ENCODE data around the gene PSIP1.

The PSIP1 gene

GRCh38 chr9:15482146-15482545 is 28.6 kb downstream of the PSIP1 start:
- Histone ChIP-seq H3K27ac (ENCODE audit: extremely low read depth, low read depth, low read length) (no peak overlapping the region), H3K36me3 (ENCODE audit: control insufficient read depth in 2 of 2, insufficient read depth in 1 of 2, low read length in 2 of 2) (peaks cover 43 to 78% of the 10 kb centered on the region in 2 experiments), H3K4me3 (ENCODE audit: low read depth, low read length) (no peak overlapping the region), H3K4me1 (ENCODE audit: control insufficient read depth, insufficient read depth, low read length) (no peaks in the 10 kb centered on the region), H3K9me3 (ENCODE audit: control insufficient read depth, insufficient read depth, low read depth, low read length) (no peaks in the 10 kb centered on the region)
- POLR2A ChIA-PET = no interaction called here
- TF ChIP-seq ZNF311 (tag by site-specific recombination; IDR thresholded peaks at IDR 0.05; ENCODE audit: borderline replicate concordance) (no peak), ZNF280C (tag by site-specific recombination; IDR thresholded peaks at IDR 0.05) (no peak), ZNF555 (tag by site-specific recombination; conservative IDR thresholded peaks at IDR 0.05) (no peak)
- CTCF ChIA-PET = no interaction called here

- ChIA-PET POLR2A (no interaction called here), CTCF (no interaction called here)
- Histone ChIP-seq H3K27ac (ENCODE audit: extremely low read depth, low read depth, low read length) (no peak overlapping the region), H3K4me1 (ENCODE audit: control insufficient read depth, insufficient read depth, low read length) (no peaks in the 10 kb centered on the region), H3K9me3 (ENCODE audit: control insufficient read depth, insufficient read depth, low read depth, low read length) (no peaks in the 10 kb centered on the region), H3K36me3 (ENCODE audit: control insufficient read depth in 2 of 2, insufficient read depth in 1 of 2, low read length in 2 of 2) (peaks cover 37 to 72% of the 10 kb centered on the region in 2 experiments), H3K4me3 (ENCODE audit: low read depth, low read length) (no peak overlapping the region)
- TF ChIP-seq ZNF211 (tag by site-specific recombination; IDR thresholded peaks at IDR 0.05; ENCODE audit: low read depth) (no peak), ZNF704 (tag by site-specific recombination; IDR thresholded peaks at IDR 0.05) (no peak)
Observed at GRCh38 chr9:15480028-15480427, 30.7 kb downstream of the PSIP1 start.

GRCh38 chr9:15475923-15476536 is 34.7 kb downstream of the PSIP1 start:
- Histone ChIP-seq H3K36me3 (ENCODE audit: control insufficient read depth in 2 of 2, insufficient read depth in 1 of 2, low read length in 2 of 2) (peaks cover 31 to 71% of the 10 kb centered on the region in 2 experiments), H3K4me1 (ENCODE audit: control insufficient read depth, insufficient read depth, low read length) (no peaks in the 10 kb centered on the region), H3K9me3 (ENCODE audit: control insufficient read depth, insufficient read depth, low read depth, low read length) (no peaks in the 10 kb centered on the region), H3K27ac (ENCODE audit: extremely low read depth, low read depth, low read length) (no peak overlapping the region), H3K4me3 (ENCODE audit: low read depth, low read length) (no peak overlapping the region)
- TF ChIP-seq ZBTB21 (tag by site-specific recombination; IDR thresholded peaks at IDR 0.05) (no peak), MZF1 (tag by site-specific recombination; IDR thresholded peaks at IDR 0.05; ENCODE audit: borderline replicate concordance) (no peak), ZNF311 (tag by site-specific recombination; IDR thresholded peaks at IDR 0.05; ENCODE audit: borderline replicate concordance) (no peak), ZNF555 (tag by site-specific recombination; conservative IDR thresholded peaks at IDR 0.05) (no peak), PRDM1 (tag by site-specific recombination; IDR thresholded peaks at IDR 0.05) (no peak), ZNF488 (tag by site-specific recombination; IDR thresholded peaks at IDR 0.05) (no peak), ZNF621 (tag by site-specific recombination; IDR thresholded peaks at IDR 0.05) (no peak), ZSCAN30 (tag by site-specific recombination; IDR thresholded peaks at IDR 0.05) (no peak), ZNF549 (tag by site-specific recombination; IDR thresholded peaks at IDR 0.05) (no peak), PRDM2 (tag by site-specific recombination; IDR thresholded peaks at IDR 0.05; ENCODE audit: borderline replicate concordance) (no peak), ZBTB1 (tag by site-specific recombination; IDR thresholded peaks at IDR 0.05) (no peak), ZNF701 (tag by site-specific recombination; IDR thresholded peaks at IDR 0.05) (no peak), ZNF416 (tag by site-specific recombination; IDR thresholded peaks at IDR 0.05) (no peak), KLF16 (tag by site-specific recombination; IDR thresholded peaks at IDR 0.05) (no peak)
- TF ChIP-seq, protein P1, sequence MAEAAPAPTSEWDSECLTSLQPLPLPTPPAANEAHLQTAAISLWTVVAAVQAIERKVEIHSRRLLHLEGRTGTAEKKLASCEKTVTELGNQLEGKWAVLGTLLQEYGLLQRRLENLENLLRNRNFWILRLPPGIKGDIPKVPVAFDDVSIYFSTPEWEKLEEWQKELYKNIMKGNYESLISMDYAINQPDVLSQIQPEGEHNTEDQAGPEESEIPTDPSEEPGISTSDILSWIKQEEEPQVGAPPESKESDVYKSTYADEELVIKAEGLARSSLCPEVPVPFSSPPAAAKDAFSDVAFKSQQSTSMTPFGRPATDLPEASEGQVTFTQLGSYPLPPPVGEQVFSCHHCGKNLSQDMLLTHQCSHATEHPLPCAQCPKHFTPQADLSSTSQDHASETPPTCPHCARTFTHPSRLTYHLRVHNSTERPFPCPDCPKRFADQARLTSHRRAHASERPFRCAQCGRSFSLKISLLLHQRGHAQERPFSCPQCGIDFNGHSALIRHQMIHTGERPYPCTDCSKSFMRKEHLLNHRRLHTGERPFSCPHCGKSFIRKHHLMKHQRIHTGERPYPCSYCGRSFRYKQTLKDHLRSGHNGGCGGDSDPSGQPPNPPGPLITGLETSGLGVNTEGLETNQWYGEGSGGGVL (tag by site-specific recombination; IDR thresholded peaks at IDR 0.05) = no peak
- ChIA-PET CTCF (no interaction called here), POLR2A (no interaction called here)
